22Rv1 (cell line): ENCODE measurements around the gene POTEF.
"Not testable (repeated sequence)": the region's sequence is repeated elsewhere in the genome, so short reads cannot be mapped to it uniquely, and the experiment has no call there.

Experiments used
- ZFX ChIP-seq: fragments of 450-650 bp; IDR thresholded peaks from 2 replicates; pipeline ENCODE4 v1.6.1; 2017; ENCODE audit warnings: antibody characterized with exemption, borderline replicate concordance
- TF ChIP-seq, protein P1 (sequence below): fragments of 450-650 bp; IDR thresholded peaks from 2 replicates; pipeline ENCODE4 v1.5.1; 2017; ENCODE audit warnings: mild to moderate bottlenecking

DNA sequence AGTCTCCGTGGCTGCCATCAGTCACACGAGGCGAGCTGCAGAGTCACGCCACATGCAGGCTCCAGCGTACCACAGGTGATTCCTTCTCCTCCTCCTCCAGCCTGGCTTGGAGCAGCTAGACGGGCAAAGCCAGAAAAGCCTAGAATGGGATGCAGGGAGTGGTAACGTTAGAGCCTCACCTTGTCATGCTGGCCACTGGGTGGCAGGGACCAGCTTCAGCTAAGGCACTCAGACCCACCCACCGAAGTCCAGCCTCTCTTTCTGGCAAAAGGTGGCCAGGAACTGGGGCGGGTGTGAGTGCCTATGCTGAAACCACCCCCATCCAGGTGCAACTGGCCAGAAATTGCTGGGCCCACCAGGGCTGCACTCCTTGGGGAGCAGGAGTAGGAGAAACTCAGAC is 1.3 kb downstream of the POTEF start:
- TF ChIP-seq, protein P1, sequence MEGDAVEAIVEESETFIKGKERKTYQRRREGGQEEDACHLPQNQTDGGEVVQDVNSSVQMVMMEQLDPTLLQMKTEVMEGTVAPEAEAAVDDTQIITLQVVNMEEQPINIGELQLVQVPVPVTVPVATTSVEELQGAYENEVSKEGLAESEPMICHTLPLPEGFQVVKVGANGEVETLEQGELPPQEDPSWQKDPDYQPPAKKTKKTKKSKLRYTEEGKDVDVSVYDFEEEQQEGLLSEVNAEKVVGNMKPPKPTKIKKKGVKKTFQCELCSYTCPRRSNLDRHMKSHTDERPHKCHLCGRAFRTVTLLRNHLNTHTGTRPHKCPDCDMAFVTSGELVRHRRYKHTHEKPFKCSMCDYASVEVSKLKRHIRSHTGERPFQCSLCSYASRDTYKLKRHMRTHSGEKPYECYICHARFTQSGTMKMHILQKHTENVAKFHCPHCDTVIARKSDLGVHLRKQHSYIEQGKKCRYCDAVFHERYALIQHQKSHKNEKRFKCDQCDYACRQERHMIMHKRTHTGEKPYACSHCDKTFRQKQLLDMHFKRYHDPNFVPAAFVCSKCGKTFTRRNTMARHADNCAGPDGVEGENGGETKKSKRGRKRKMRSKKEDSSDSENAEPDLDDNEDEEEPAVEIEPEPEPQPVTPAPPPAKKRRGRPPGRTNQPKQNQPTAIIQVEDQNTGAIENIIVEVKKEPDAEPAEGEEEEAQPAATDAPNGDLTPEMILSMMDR: not testable (repeated sequence)
- TF ChIP-seq ZFX: not testable (repeated sequence)
